Rectal smooth muscle tissue (tissue), 1 donor: ENCODE data around the gene ACTRT2.

Experiments
- H3K27ac ChIP-seq: one replicate; pipeline ENCODE4 v1.7.0; 2013; ENCODE audit warnings: low read depth, low read length, inconsistent platforms
- H3K27me3 ChIP-seq: one replicate; pipeline ENCODE4 v1.7.0; 2013; ENCODE audit warnings: low read length; ENCODE audit not compliant: control insufficient read depth, insufficient read depth
- H3K36me3 ChIP-seq: one replicate; pipeline ENCODE4 v1.7.0; 2013; ENCODE audit warnings: low read length; ENCODE audit not compliant: control insufficient read depth, insufficient read depth
- H3K4me1 ChIP-seq: one replicate; pipeline ENCODE4 v1.7.0; 2013; ENCODE audit warnings: low read length; ENCODE audit not compliant: control insufficient read depth, insufficient read depth
- H3K4me3 ChIP-seq: one replicate; pipeline ENCODE4 v1.7.0; 2013; ENCODE audit warnings: low read length
- H3K9ac ChIP-seq: one replicate; pipeline ENCODE4 v1.7.0; 2013; ENCODE audit warnings: low read length

The ACTRT2 gene

DNA sequence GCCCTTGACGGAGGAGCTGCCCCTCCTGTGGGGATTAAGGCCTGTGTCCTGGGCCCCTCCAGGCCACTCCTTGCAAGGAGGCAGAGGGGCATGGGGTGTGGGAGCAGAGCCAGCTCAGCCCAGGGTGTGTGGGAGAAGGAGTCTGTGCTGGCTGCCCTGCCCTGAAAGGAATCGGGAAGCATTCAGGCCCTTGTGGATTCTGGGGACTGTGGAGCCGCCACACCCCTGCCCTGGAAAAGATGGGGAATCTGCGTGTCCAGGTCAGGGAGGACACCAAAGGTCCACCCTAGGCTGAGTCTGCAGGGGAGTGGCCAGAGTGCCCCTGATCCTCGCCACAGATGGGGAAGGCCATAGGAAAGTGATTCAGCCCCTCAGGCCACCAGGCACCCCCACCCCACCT, 31.2 kb downstream of the ACTRT2 start:
- H3K9ac ChIP-seq: no peak overlapping the region
- no peak overlapping the region for H3K4me3 ChIP-seq
- no peaks in the 10 kb centered on the region for H3K4me1 ChIP-seq
- peaks cover 5% of the 10 kb centered on the region for H3K27me3 ChIP-seq
- no peaks in the 10 kb centered on the region for H3K36me3 ChIP-seq
- H3K27ac ChIP-seq: no peak overlapping the region

GRCh38 chr1:3053366-3053980, 32.2 kb downstream of the ACTRT2 start:
- H3K36me3 ChIP-seq: no peaks in the 10 kb centered on the region
- H3K27ac ChIP-seq: no peak overlapping the region
- H3K4me3 ChIP-seq: no peak overlapping the region
- no peaks in the 10 kb centered on the region for H3K4me1 ChIP-seq
- peaks cover 5% of the 10 kb centered on the region for H3K27me3 ChIP-seq
- no peak overlapping the region for H3K9ac ChIP-seq

DNA sequence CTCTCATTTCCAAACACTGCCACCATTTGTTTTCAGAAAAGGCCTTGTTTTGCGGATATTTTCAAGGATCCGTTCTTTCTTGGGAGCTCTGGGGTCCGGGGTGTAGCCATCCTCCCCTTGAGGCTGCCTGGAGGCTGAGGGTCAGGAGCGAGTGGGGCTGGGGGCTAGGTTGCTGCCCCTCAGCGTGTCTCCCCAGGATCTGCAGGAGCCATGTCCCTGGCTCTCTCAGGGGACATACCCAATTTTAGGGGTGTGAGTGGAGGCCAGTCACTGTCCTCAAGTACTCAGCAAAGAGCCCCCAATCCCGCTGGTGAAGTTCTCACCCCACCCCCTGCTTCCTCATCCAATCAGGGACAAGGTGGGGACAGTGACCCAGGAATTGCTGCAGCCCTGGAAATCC, 32.7 kb downstream of the ACTRT2 start:
- H3K4me3 ChIP-seq: no peak overlapping the region
- no peak overlapping the region for H3K9ac ChIP-seq
- H3K4me1 ChIP-seq: no peaks in the 10 kb centered on the region
- H3K27ac ChIP-seq: no peak overlapping the region
- peaks cover 5% of the 10 kb centered on the region for H3K27me3 ChIP-seq
- no peaks in the 10 kb centered on the region for H3K36me3 ChIP-seq

GRCh38 chr1:3054474-3054873, 33.2 kb downstream of the ACTRT2 start:
- Histone ChIP-seq H3K36me3 (no peaks in the 10 kb centered on the region), H3K27me3 (peaks cover 5% of the 10 kb centered on the region), H3K9ac (no peak overlapping the region), H3K4me1 (no peaks in the 10 kb centered on the region), H3K4me3 (no peak overlapping the region), H3K27ac (no peak overlapping the region)

DNA sequence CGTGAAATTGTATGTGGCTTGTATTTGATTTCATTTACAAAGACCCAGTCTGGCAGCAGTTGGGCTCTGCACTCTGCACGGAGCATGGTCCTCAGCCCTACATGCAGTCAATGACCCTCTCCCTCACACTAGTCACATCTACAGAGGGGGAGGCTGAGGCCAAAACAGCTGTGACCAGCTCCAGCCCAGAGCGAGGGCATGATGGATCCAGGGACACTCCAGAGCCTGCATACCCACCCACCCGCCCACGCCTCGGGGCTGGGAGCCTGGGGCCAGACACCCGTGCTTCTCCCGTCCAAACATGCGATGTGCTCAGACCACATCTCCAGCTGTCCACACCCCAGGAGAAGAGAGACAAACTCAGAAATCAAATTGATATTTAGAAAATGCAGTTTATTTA, 33.8 kb downstream of the ACTRT2 start:
- H3K9ac ChIP-seq: no peak overlapping the region
- no peak overlapping the region for H3K4me3 ChIP-seq
- H3K27ac ChIP-seq: no peak overlapping the region
- no peaks in the 10 kb centered on the region for H3K36me3 ChIP-seq
- peaks cover 5% of the 10 kb centered on the region for H3K27me3 ChIP-seq
- no peaks in the 10 kb centered on the region for H3K4me1 ChIP-seq

- peaks cover 9% of the 10 kb centered on the region for H3K27me3 ChIP-seq
- H3K36me3 ChIP-seq: no peaks in the 10 kb centered on the region
- H3K4me1 ChIP-seq: no peaks in the 10 kb centered on the region
- no peak overlapping the region for H3K4me3 ChIP-seq
- no peak overlapping the region for H3K9ac ChIP-seq
- no peak overlapping the region for H3K27ac ChIP-seq
These were observed 35.4 kb downstream of the ACTRT2 start for GRCh38 chr1:3056641-3057040.

DNA sequence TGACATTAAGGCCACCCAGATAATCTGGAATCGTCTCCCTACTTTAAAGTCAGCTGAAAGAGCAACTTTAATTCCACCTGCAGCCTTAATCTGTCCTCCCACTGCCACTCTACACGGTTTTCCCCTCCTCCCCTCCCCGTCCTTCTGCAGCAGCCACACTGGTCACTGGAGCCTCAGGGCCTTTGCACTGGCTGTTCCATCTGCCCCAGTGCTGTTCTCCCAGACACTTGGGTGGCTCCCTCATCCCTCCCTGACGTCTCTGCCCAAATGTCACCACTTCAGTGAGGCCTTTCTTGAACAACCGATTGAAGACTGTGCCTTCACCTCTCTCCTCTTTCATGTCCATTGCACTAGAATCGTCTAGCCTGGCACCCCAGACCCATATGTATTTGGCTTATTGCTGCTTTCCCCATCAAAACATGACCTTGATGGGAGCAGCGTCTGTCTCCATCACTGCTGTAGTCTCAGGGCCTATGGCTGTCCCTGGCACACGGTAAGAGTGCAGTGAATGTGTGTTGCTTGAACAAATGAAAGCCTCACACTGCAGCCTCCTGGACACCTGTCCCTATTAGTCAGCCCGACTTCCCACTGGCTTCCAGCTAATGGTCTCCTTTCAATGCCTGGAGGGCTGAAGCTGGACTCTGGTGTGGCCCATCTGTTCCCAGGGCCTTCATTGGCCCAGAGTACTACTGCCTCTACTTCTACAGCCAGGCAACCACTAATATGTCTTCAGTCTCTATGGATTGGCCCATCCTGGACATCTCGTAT, 37.2 kb downstream of the ACTRT2 start:
- Histone ChIP-seq H3K4me1 (no peaks in the 10 kb centered on the region), H3K9ac (no peak overlapping the region), H3K27ac (no peak overlapping the region), H3K36me3 (no peaks in the 10 kb centered on the region), H3K27me3 (peaks cover 18% of the 10 kb centered on the region), H3K4me3 (no peak overlapping the region)

DNA sequence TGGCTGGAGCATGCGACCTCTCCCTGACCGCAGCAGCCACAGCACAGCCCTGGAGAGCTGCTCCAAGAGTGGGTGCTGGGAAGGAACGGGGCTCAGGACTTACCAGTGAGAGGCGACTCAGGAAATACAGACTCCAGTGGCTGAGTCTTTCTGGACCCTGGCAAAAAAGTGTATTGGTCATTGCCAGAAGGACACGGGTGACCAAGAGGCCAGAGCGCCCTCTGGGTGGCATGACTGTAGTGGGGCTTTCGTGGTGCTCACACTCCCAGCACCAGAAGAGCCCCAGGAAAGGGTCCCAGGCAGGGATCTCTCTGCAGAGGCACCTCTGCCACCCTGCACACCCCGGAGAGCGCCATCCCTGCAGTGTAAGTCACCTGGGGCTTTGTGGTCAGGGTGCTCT, 38.9 kb downstream of the ACTRT2 start:
- Histone ChIP-seq H3K27me3 (peaks cover 28% of the 10 kb centered on the region), H3K36me3 (no peaks in the 10 kb centered on the region), H3K4me1 (no peaks in the 10 kb centered on the region), H3K27ac (no peak overlapping the region), H3K9ac (no peak overlapping the region), H3K4me3 (no peak overlapping the region)

DNA sequence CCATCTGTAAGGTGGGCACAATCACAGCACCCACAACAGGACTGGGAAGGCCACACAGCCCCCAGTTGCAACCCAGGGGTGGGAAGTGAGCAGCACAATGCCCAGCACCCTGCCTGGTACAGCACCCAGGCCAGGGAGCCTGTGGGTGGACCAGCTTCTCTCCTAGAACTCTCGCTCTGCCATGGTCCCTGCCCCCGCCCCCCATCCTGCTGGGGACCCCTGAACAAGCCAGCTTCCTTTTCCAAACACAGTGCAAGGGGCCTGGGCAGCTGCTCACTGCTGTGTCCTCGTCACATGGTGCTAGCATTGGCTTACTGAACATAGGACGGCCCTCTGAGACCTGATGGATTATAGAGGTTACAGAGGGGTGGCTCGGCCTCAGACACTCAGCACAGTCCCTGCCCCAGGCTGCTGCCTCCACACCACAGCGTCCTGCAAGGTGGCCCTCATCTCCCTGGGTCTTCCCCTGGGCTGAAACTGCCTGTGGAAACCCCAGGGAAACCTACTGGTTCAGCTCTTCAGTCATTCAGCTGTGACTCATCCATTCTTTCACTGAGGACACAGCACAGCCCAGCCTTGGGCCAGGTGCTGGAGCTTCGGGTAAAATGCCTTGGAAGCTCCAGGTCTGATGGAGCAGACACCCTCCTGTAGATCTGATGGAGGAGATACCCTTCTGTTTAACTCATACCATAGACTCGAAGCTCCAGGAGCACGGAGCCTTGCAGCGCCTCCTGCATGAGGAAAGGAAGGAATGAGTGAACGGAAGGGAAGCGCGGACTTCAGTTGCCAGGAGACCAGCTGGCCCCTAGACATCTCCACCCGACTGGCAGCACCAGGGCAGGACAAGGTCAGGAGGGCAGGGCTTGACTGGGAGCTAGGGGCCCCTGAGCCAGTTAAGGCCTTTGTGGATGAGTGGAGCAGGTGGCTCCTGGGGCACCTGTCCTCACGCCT, 39.6 kb downstream of the ACTRT2 start:
- H3K4me1 ChIP-seq: no peaks in the 10 kb centered on the region
- H3K36me3 ChIP-seq: no peaks in the 10 kb centered on the region
- no peak overlapping the region for H3K4me3 ChIP-seq
- H3K9ac ChIP-seq: no peak overlapping the region
- no peak overlapping the region for H3K27ac ChIP-seq
- peaks cover 28% of the 10 kb centered on the region for H3K27me3 ChIP-seq

DNA sequence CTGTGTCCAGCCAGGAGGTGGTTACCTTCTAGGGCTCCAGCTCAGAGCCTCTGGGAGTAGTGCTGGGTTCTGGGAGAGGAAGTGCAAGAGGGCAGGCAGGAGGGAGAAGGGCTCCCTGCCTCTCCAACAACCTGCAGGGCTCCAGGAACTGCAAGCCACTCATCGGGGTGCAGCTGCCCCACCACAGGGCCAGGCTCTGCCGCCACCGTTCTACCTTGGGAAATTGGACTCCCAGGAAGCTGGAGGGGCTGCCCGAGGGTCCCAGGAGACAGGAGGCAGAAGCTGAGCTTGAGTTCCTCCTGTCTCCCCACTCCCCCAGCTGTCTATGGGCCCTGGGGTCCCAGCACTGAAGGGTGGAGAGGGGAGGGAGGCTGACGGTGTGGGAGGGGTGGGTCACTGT, 40.3 kb downstream of the ACTRT2 start:
- no peak overlapping the region for H3K27ac ChIP-seq
- peaks cover 33% of the 10 kb centered on the region for H3K27me3 ChIP-seq
- H3K36me3 ChIP-seq: no peaks in the 10 kb centered on the region

GRCh38 chr1:3061981-3062615, 40.8 kb downstream of the ACTRT2 start:
- peaks cover 38% of the 10 kb centered on the region for H3K27me3 ChIP-seq
- H3K4me3 ChIP-seq: no peak overlapping the region
- H3K4me1 ChIP-seq: no peaks in the 10 kb centered on the region
- H3K27ac ChIP-seq: no peak overlapping the region
- H3K36me3 ChIP-seq: no peaks in the 10 kb centered on the region
- H3K9ac ChIP-seq: no peak overlapping the region

More for the DNA sequence above, 40.3 kb downstream of the ACTRT2 start:
- Histone ChIP-seq H3K9ac (no peak overlapping the region), H3K4me1 (no peaks in the 10 kb centered on the region), H3K4me3 (no peak overlapping the region)
